HepG2 (cell line): ENCODE measurements around the gene RELB. TPM values are rescaled to one million over a fixed set of nuclear protein-coding genes. Genes with fewer than 3 reads are reported as not detected.

Experiments used
- GZF1 ChIP-seq: sonication (generic); formaldehyde crosslinking; IDR thresholded peaks from 2 replicates; pipeline ENCODE4 v1.5.1; 2020; ENCODE audit warnings: mild to moderate bottlenecking, missing genetic modification reagents
- HOXA5 ChIP-seq: sonication (generic); formaldehyde crosslinking; IDR thresholded peaks from 2 replicates; pipeline ENCODE4 v1.4.0; 2020; ENCODE audit warnings: missing genetic modification reagents
- ONECUT2 ChIP-seq: sonication (generic); formaldehyde crosslinking; IDR thresholded peaks from 2 replicates; pipeline ENCODE4 v1.4.0; 2020; ENCODE audit warnings: missing genetic modification reagents
- PHF5A ChIP-seq: IDR thresholded peaks from one replicate; pipeline ENCODE4 v1.6.1; 2018; ENCODE audit warnings: low read depth, missing genetic modification reagents; ENCODE audit not compliant: unreplicated experiment
- TP53 ChIP-seq: sonication (generic); formaldehyde crosslinking; conservative IDR thresholded peaks from 2 replicates; pipeline ENCODE4 v1.4.0; 2020; ENCODE audit warnings: missing genetic modification reagents
- ZHX2 ChIP-seq, 2 experiments: sonication (generic) in 1 of 2; formaldehyde crosslinking in 1 of 2; IDR thresholded peaks; 2 replicates each; pipeline versions ENCODE4 v1.6.1 to v1.9.0; 2014 to 2022; ENCODE audit warnings: antibody characterized with exemption in 1 of 2, borderline replicate concordance in 1 of 2, inconsistent platforms in 1 of 2, low read depth in 1 of 2, missing genetic modification reagents in 1 of 2
- ZNF121 ChIP-seq: sonication (generic); formaldehyde crosslinking; IDR thresholded peaks from 2 replicates; pipeline ENCODE4 v1.5.0; 2020; ENCODE audit warnings: mild to moderate bottlenecking, missing genetic modification reagents
- ZNF235 ChIP-seq: sonication (generic); formaldehyde crosslinking; IDR thresholded peaks from 2 replicates; pipeline ENCODE4 v1.8.1; 2023; ENCODE audit warnings: mild to moderate bottlenecking, missing genetic modification reagents, borderline replicate concordance
- ZNF33B ChIP-seq: sonication (generic); formaldehyde crosslinking; IDR thresholded peaks from 2 replicates; pipeline ENCODE4 v1.5.1; 2020; ENCODE audit warnings: mild to moderate bottlenecking, missing genetic modification reagents
- ZNF766 ChIP-seq: sonication (generic); formaldehyde crosslinking; IDR thresholded peaks from 2 replicates; pipeline ENCODE4 v1.5.0; 2020; ENCODE audit warnings: missing genetic modification reagents, borderline replicate concordance
- polyA plus RNA-seq, 8 experiments: library from polyadenylated mRNA; depleted of rRNA in 3 of 8; stranded (reverse) in 7 of 8; unstranded in 1 of 8; fragments of >200 nt; fragmentation: Illumina TruSeq in 4 of 8; extraction: Trizol in 4 of 8; gene quantifications; 2 replicates each; pipeline versions ENCODE4 v1.2.1 to v1.2.3, GENCODE V29; 2011 to 2016; ENCODE audit warnings: low read depth in 4 of 8, missing spikeins in 1 of 8, mixed read lengths in 1 of 8; ENCODE audit not compliant: insufficient read depth in 1 of 8
- total RNA-seq, 5 experiments: library from RNA; depleted of rRNA; stranded (reverse); fragments of >200 nt; fragmentation: Illumina TruSeq; extraction: Trizol; gene quantifications; 2 replicates each; pipeline ENCODE4 v1.2.3, GENCODE V29; 2016; ENCODE audit warnings: low read depth in 1 of 5
- TF ChIP-seq, protein P1 (sequence below): sonication (generic); formaldehyde crosslinking; IDR thresholded peaks from 2 replicates; pipeline ENCODE4 v1.5.1; 2020; ENCODE audit warnings: mild to moderate bottlenecking, missing genetic modification reagents
- TF ChIP-seq, protein P2 (sequence below): IDR thresholded peaks from 2 replicates; pipeline ENCODE4 v1.6.1; 2016; ENCODE audit warnings: low read depth, control low read depth
- TF ChIP-seq, protein P3 (sequence below): sonication (generic); formaldehyde crosslinking; IDR thresholded peaks from 2 replicates; pipeline ENCODE4 v1.4.0; 2020; ENCODE audit warnings: low read depth, mild to moderate bottlenecking, missing genetic modification reagents
- TF ChIP-seq, protein P4 (sequence below): sonication (generic); formaldehyde crosslinking; IDR thresholded peaks from 2 replicates; pipeline ENCODE4 v1.9.0; 2022; ENCODE audit warnings: missing genetic modification reagents, mild to moderate bottlenecking, borderline replicate concordance

RELB gene
- total and polyA plus RNA-seq, 2 of the 13 experiments (the other 11 are each of a cell fraction or from before 2014, with no cell fraction given): 1.9 to 3.5 TPM

- TF ChIP-seq, protein P1, sequence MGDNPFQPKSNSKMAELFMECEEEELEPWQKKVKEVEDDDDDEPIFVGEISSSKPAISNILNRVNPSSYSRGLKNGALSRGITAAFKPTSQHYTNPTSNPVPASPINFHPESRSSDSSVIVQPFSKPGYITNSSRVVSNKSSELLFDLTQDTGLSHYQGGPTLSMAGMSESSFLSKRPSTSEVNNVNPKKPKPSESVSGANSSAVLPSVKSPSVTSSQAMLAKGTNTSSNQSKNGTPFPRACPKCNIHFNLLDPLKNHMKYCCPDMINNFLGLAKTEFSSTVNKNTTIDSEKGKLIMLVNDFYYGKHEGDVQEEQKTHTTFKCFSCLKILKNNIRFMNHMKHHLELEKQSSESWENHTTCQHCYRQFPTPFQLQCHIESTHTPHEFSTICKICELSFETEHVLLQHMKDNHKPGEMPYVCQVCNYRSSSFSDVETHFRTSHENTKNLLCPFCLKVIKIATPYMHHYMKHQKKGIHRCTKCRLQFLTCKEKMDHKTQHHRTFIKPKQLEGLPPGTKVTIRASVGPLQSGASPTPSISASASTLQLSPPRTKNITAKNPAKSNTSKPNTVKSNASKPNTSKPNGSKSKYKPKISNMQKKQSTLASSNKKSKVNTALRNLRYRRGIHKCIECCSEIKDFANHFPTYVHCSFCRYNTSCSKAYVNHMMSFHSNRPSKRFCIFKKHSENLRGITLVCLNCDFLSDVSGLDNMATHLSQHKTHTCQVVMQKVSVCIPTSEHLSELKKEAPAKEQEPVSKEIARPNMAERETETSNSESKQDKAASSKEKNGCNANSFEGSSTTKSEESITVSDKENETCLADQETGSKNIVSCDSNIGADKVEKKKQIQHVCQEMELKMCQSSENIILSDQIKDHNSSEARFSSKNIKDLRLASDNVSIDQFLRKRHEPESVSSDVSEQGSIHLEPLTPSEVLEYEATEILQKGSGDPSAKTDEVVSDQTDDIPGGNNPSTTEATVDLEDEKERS (CRISPR knock-in tag): 0 out of 2 replicates have a peak, but pooled peaks have one; percentile 17
- TF ChIP-seq, protein P2, sequence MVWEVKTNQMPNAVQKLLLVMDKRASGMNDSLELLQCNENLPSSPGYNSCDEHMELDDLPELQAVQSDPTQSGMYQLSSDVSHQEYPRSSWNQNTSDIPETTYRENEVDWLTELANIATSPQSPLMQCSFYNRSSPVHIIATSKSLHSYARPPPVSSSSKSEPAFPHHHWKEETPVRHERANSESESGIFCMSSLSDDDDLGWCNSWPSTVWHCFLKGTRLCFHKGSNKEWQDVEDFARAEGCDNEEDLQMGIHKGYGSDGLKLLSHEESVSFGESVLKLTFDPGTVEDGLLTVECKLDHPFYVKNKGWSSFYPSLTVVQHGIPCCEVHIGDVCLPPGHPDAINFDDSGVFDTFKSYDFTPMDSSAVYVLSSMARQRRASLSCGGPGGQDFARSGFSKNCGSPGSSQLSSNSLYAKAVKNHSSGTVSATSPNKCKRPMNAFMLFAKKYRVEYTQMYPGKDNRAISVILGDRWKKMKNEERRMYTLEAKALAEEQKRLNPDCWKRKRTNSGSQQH: no peak
- TF ChIP-seq TP53 (0 out of 2 replicates have a peak, but pooled peaks have one; percentile 46), HOXA5 (CRISPR knock-in tag) (no peak), ZHX2 (IDR thresholded peaks at IDR 0.05; ENCODE audit: low read depth) (0 out of 2 replicates have a peak, but pooled peaks have one; percentile 13), ZHX2 (CRISPR knock-in tag; IDR thresholded peaks at IDR 0.05; ENCODE audit: borderline replicate concordance) (no peak), ZNF235 (CRISPR knock-in tag) (peak; percentile 71; the same call in 1 of the 2 replicates), GZF1 (CRISPR knock-in tag) (no peak), ZNF766 (CRISPR knock-in tag) (no peak), ONECUT2 (CRISPR knock-in tag) (no peak), ZNF33B (no peak), ZNF121 (0 out of 2 replicates have a peak, but pooled peaks have one; percentile 17), PHF5A (no peak)
- TF ChIP-seq, protein P3, sequence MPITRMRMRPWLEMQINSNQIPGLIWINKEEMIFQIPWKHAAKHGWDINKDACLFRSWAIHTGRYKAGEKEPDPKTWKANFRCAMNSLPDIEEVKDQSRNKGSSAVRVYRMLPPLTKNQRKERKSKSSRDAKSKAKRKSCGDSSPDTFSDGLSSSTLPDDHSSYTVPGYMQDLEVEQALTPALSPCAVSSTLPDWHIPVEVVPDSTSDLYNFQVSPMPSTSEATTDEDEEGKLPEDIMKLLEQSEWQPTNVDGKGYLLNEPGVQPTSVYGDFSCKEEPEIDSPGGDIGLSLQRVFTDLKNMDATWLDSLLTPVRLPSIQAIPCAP (CRISPR knock-in tag): no peak
- TF ChIP-seq, protein P4, sequence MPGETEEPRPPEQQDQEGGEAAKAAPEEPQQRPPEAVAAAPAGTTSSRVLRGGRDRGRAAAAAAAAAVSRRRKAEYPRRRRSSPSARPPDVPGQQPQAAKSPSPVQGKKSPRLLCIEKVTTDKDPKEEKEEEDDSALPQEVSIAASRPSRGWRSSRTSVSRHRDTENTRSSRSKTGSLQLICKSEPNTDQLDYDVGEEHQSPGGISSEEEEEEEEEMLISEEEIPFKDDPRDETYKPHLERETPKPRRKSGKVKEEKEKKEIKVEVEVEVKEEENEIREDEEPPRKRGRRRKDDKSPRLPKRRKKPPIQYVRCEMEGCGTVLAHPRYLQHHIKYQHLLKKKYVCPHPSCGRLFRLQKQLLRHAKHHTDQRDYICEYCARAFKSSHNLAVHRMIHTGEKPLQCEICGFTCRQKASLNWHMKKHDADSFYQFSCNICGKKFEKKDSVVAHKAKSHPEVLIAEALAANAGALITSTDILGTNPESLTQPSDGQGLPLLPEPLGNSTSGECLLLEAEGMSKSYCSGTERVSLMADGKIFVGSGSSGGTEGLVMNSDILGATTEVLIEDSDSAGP: peak; percentile 74; the same call in 1 of the 2 replicates
Measured at GRCh38 chr19:44954649-44955504, 46.4 kb upstream of the RELB start, which contains the start of gene CLPTM1 (continued).
